T-cell (primary cell): Measurements from ENCODE around the gene KRCC1. TPM values are rescaled to one million over a fixed set of nuclear protein-coding genes. Genes with fewer than 3 reads are reported as not detected.

ENCODE experiments used
- ATAC-seq, 4 experiments: fragments of 200-7000 bp in 3 of 4; fragments of 150-1000 bp in 1 of 4; cut with Tn5 transposase; replicated peaks in 1 of 4; 1 replicate in 3 of 4; 2 replicates in 1 of 4; pipeline ENCODE4 v1.10.0; 2021; ENCODE audit warnings: moderate library complexity in 3 of 4, mild to moderate bottlenecking in 2 of 4, moderate number of reproducible peaks in 1 of 4
- CTCF ChIA-PET, 2 donors: fragments of 300-600 bp; sonication (Branson Sonifier 250); formaldehyde crosslinking; loops; one replicate each; lab custom pipeline; 2022; ENCODE audit warnings: antibody characterized with exemption in 2 of 2; lab: Charles Lee
- POLR2A ChIA-PET, 2 donors: fragments of 300-600 bp; sonication (Branson Sonifier 250); formaldehyde crosslinking; loops; one replicate each; lab custom pipeline; 2022; ENCODE audit warnings: antibody characterized with exemption in 2 of 2; lab: Charles Lee
- DNase-seq, 35 experiments: peaks; one replicate each; pipeline versions ENCODE4 v3.0.0 to v3.0.0-alpha.2; 2013 to 2023
- H3K27ac ChIP-seq: one replicate; pipeline ENCODE4 v1.5.1; 2013; ENCODE audit warnings: low read length
- H3K27me3 ChIP-seq, 2 experiments: replicated peaks in 1 of 2; 1 replicate in 1 of 2; 2 replicates in 1 of 2; pipeline versions ENCODE4 v1.6.1 to v1.7.0; 2013; ENCODE audit warnings: low read length in 1 of 2, mixed read lengths in 1 of 2; ENCODE audit not compliant: control insufficient read depth in 2 of 2, insufficient read depth in 2 of 2; ENCODE audit errors: extremely low read depth in 1 of 2
- H3K36me3 ChIP-seq, 2 donors: 1 replicate in 1 of 2; 2 replicates in 1 of 2; pipeline versions ENCODE4 v1.6.1 to v1.7.0; 2013; ENCODE audit warnings: low read length in 1 of 2; ENCODE audit not compliant: control insufficient read depth in 2 of 2, insufficient read depth in 1 of 2; ENCODE audit errors: extremely low read depth in 1 of 2
- H3K4me1 ChIP-seq, 2 experiments: 1 replicate in 1 of 2; 2 replicates in 1 of 2; pipeline versions ENCODE4 v1.6.1 to v1.7.0; 2013; ENCODE audit warnings: low read length in 2 of 2, mixed read lengths in 1 of 2; ENCODE audit not compliant: insufficient read depth in 2 of 2, control insufficient read depth in 1 of 2; ENCODE audit errors: extremely low read depth in 1 of 2
- H3K4me3 ChIP-seq, 2 donors: 1 replicate in 1 of 2; 2 replicates in 1 of 2; pipeline versions ENCODE4 v1.5.1 to v1.7.0; 2013; ENCODE audit warnings: mild to moderate bottlenecking in 2 of 2, low read length in 1 of 2, moderate library complexity in 1 of 2; ENCODE audit not compliant: control insufficient read depth in 1 of 2; ENCODE audit errors: extremely low read depth in 1 of 2
- H3K9me3 ChIP-seq: 2 replicates; pipeline ENCODE4 v1.7.0; 2013
- H3K27ac Mint-ChIP-seq, 2 donors: one replicate each; pipeline ENCODE4 v1.8.0; 2020 to 2021; ENCODE audit warnings: mild to moderate bottlenecking in 2 of 2, mixed read lengths in 2 of 2
- H3K27me3 Mint-ChIP-seq, 2 donors: one replicate each; pipeline ENCODE4 v1.8.0; 2021 to 2022; ENCODE audit warnings: mixed read lengths in 2 of 2
- H3K36me3 Mint-ChIP-seq: one replicate; pipeline ENCODE4 v1.8.0; 2021; ENCODE audit warnings: mixed read lengths
- H3K4me1 Mint-ChIP-seq, 3 donors: one replicate each; pipeline ENCODE4 v1.8.0; 2020 to 2022; ENCODE audit warnings: mixed read lengths in 3 of 3, mild to moderate bottlenecking in 1 of 3
- H3K4me3 Mint-ChIP-seq, 3 donors: one replicate each; pipeline ENCODE4 v1.8.0; 2020 to 2022; ENCODE audit warnings: mild to moderate bottlenecking in 3 of 3, mixed read lengths in 3 of 3, moderate library complexity in 3 of 3
- H3K9me3 Mint-ChIP-seq, 3 donors: one replicate each; pipeline ENCODE4 v1.8.0; 2020 to 2022; ENCODE audit warnings: mixed read lengths in 3 of 3
- WGBS: methylation state at CpG from one replicate; pipeline ENCODE4 v1.1.5; 2013; ENCODE audit warnings: missing lambda C conversion rate; ENCODE audit not compliant: insufficient coverage; 5-methylcytosine and 5-hydroxymethylcytosine counted together
- total RNA-seq, 35 experiments: library from RNA in 6 of 35; stranded (reverse) in 6 of 35; fragments of 120-200 nt in 1 of 35; gene quantifications; one replicate each; pipeline versions ENCODE4 v1.2.1 to v1.2.4 and lab custom pipeline; 2013 to 2026

Gene KRCC1
- total RNA-seq, 5 donors from 2014 or later (not counting 1 experiment from before 2014, with no cell fraction given), result 9.0 to 24.9 (median 20.7) TPM

DNA sequence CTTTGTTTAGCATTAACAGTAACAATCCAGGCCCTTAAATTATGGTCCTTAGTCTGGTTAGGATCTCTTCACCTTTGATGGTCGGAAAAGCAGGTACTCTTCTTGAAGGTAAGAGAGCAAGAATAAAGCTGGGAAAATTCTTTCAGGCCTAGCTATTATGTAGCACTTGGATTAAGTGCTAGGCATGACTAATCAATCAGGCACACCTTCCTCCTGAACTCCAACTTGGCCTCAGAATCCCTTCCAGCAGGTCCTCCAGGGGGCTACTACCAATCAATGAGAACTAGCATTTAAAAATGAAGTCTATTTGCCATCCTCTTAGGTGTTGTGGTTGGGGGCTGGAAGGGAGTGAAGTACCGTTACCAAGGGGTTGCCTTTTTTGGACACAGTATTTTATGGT, 15.8 kb upstream of the KRCC1 start:
- no CpG with 5 or more reads among the region's 2 CpGs for WGBS
- no peaks in the 10 kb centered on the region for H3K36me3 ChIP-seq
- no peaks in the 10 kb centered on the region for H3K36me3 Mint-ChIP-seq
- H3K27me3 ChIP-seq, result peaks cover 0 to 2% of the 10 kb centered on the region in 2 experiments
- no peaks in the 10 kb centered on the region for H3K27me3 Mint-ChIP-seq
- no peaks in the 10 kb centered on the region for H3K9me3 ChIP-seq
- H3K9me3 Mint-ChIP-seq, result no peaks in the 10 kb centered on the region
- POLR2A ChIA-PET, result no interaction called here
- H3K4me1 Mint-ChIP-seq, result no peaks in the 10 kb centered on the region
- H3K4me3 Mint-ChIP-seq, result no peak overlapping the region
- no peak overlapping the region for H3K27ac Mint-ChIP-seq
- no peak overlapping the region for H3K4me3 ChIP-seq
- H3K4me1 ChIP-seq, result no peaks in the 10 kb centered on the region
- ATAC-seq (no peak), DNase-seq (no peak)
- CTCF ChIA-PET, result interaction anchor here in 1 of 2 donors (0.9 kb wide), 1 partner anchor 11 kb away, joined by 4 read pairs; no protein-coding TSS in a partner anchor
- H3K27ac ChIP-seq, result no peak overlapping the region

DNA sequence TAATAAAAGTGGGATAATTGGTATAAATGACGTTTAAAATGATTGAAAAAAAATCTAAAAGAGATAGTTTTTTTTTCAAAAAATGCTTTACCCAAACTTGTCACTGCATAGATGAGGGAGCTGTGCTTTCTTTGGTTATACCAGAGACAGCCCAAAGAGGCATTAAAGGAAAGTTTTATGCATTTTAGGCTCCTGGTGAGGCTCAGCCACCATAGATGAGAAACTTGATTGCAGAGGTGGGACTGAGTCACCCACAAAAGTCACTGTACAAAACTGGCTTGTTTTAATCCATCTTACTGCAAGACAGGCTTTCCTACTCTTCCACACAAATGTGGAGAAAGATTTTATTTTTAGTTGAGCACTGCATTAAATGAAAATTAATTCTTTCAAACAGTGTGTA, 14.5 kb upstream of the KRCC1 start:
- no peaks in the 10 kb centered on the region for H3K9me3 Mint-ChIP-seq
- H3K36me3 Mint-ChIP-seq, result no peaks in the 10 kb centered on the region
- Histone ChIP-seq H3K9me3 (no peaks in the 10 kb centered on the region), H3K4me1 (no peaks in the 10 kb centered on the region), H3K36me3 (no peaks in the 10 kb centered on the region), H3K4me3 (no peak overlapping the region), H3K27me3 (peaks cover 0 to 2% of the 10 kb centered on the region in 2 experiments), H3K27ac (no peak overlapping the region)
- H3K4me3 Mint-ChIP-seq, result no peak overlapping the region
- no peak for ATAC-seq
- H3K27ac Mint-ChIP-seq, result no peak overlapping the region
- H3K27me3 Mint-ChIP-seq, result no peaks in the 10 kb centered on the region
- no peak for DNase-seq
- no CpG with 5 or more reads among the region's 1 CpG for WGBS
- CTCF ChIA-PET, result no interaction called here
- POLR2A ChIA-PET, result no interaction called here
- H3K4me1 Mint-ChIP-seq, result no peaks in the 10 kb centered on the region

DNA sequence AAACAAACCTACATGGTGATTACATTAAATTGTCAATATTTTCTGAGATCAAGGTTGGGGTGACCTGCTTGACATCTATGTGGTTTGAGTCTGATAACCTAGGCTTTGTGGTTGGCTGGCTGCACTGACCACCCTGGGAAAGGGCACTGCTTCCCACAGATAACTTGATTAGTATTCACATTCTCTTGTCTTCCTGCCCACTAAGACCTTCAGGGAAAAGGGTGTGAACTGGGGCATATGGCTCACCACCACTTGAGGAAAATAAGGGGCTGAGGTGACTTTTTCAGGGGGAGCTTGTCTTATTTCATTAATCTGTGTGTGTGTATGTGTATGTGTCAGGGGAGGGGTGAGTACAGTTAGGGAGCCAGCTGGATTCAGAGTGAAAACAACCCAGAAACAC, 13.5 kb upstream of the KRCC1 start:
- no peak overlapping the region for H3K27ac ChIP-seq
- Mint-ChIP-seq H3K4me1 (no peaks in the 10 kb centered on the region), H3K27me3 (no peaks in the 10 kb centered on the region), H3K4me3 (no peak overlapping the region), H3K36me3 (no peaks in the 10 kb centered on the region), H3K9me3 (no peaks in the 10 kb centered on the region), H3K27ac (no peak overlapping the region)
- no peak overlapping the region for H3K4me3 ChIP-seq
- H3K36me3 ChIP-seq, result no peaks in the 10 kb centered on the region
- POLR2A ChIA-PET, result no interaction called here
- peaks cover 0 to 2% of the 10 kb centered on the region in 2 experiments for H3K27me3 ChIP-seq
- DNase-seq, result no peak
- no peak for ATAC-seq
- H3K9me3 ChIP-seq, result no peaks in the 10 kb centered on the region
- H3K4me1 ChIP-seq, result no peaks in the 10 kb centered on the region
- CTCF ChIA-PET, result interaction anchor here (0.6 to 0.9 kb wide), 3 partner anchors 9 to 1283 kb away, joined by 3 to 6 read pairs (median 3); no protein-coding TSS in a partner anchor

DNA sequence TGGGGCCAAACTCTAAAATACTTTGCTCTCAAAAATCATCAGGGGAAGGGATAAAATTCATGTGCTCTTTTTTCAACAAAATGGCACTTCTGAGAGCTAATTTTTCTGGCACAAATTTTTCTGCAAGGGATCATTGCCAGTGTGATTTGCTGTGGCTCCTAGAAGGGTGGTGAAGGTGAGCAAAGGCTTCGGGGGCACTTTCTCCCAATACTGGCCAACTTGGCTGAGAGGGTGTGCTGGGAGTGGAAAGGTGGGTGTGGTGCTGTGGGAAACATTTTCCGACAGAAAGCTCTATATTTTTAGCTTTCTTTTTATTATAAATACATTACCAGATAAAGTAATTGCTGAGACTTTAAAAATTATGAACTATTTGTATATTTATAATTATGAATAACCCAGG, 12.5 kb upstream of the KRCC1 start:
- Mint-ChIP-seq H3K9me3 (no peaks in the 10 kb centered on the region), H3K36me3 (no peaks in the 10 kb centered on the region), H3K27me3 (no peaks in the 10 kb centered on the region), H3K27ac (no peak overlapping the region), H3K4me3 (no peak overlapping the region), H3K4me1 (no peaks in the 10 kb centered on the region)
- ChIA-PET POLR2A (no interaction called here), CTCF (interaction anchor here (0.7 to 0.9 kb wide), 2 partner anchors 8 to 133 kb away, joined by 3 to 4 read pairs; no protein-coding TSS in a partner anchor)
- Histone ChIP-seq H3K4me1 (no peaks in the 10 kb centered on the region), H3K4me3 (no peak overlapping the region), H3K36me3 (no peaks in the 10 kb centered on the region), H3K27me3 (peaks cover 0 to 2% of the 10 kb centered on the region in 2 experiments), H3K9me3 (no peaks in the 10 kb centered on the region), H3K27ac (no peak overlapping the region)
- no CpG with 5 or more reads among the region's 2 CpGs for WGBS
- DNase-seq, result no peak
- no peak for ATAC-seq

DNA sequence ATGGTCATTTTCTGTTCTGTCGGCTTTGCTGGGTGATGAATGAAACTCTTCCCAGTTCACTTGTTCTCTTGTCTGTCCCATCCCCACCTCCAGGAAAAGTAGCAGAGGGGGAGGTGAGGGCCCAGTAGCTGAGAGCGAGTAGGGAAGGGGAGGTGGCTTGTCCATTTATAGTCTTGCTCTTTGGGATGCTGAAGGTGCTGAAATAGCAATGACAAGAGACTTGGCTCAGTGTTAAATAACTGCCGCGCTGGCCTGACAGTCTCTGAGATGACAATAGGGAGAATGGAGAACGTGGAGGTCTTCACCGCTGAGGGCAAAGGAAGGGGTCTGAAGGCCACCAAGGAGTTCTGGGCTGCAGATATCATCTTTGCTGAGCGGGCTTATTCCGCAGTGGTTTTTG, 12.0 kb upstream of the KRCC1 start, which contains the start of gene SMYD1:
Gene SMYD1, plus strand, starts transcription at position 228 of the 400 bp plus-strand sequence. Its CDS starts 40 bp downstream, at position 268.
- Histone ChIP-seq H3K36me3 (no peaks in the 10 kb centered on the region), H3K4me1 (no peaks in the 10 kb centered on the region), H3K9me3 (no peaks in the 10 kb centered on the region), H3K27ac (no peak within 1 kb of the TSS), H3K4me3 (no peak within 1 kb of the TSS), H3K27me3 (peaks cover 0 to 2% of the 10 kb centered on the region in 2 experiments)
- no peak for ATAC-seq
- no peak for DNase-seq
- no peak within 1 kb of the TSS for H3K4me3 Mint-ChIP-seq
- H3K27me3 Mint-ChIP-seq, result no peaks in the 10 kb centered on the region
- CTCF ChIA-PET, result no interaction called here
- no peaks in the 10 kb centered on the region for H3K36me3 Mint-ChIP-seq
- H3K4me1 Mint-ChIP-seq, result no peaks in the 10 kb centered on the region
- 89% methylated on average over 4 of the region's 8 CpGs for WGBS
- H3K27ac Mint-ChIP-seq, result no peak within 1 kb of the TSS
- H3K9me3 Mint-ChIP-seq, result no peaks in the 10 kb centered on the region
- POLR2A ChIA-PET, result no interaction called here

DNA sequence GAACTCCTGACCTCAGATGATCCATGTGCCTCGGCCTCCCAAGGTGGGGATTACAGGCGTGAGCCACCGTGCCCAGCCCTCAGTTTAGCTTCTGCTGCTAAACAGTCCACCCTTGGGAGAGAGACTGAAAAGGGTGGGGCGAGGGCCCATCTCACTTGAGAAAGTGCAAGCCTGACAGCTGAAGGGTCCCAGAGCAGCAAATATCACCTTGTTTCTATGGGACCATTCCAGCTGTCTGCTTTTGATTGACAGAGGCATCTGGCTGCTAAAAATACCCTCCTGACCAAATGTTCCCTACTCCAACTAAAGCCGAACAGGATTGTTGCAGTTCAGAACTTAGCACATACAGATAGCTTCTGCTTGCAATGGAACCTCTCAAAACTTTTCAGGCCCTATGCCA, 11.6 kb upstream of the KRCC1 start:
- ChIA-PET CTCF (no interaction called here), POLR2A (no interaction called here)

DNA sequence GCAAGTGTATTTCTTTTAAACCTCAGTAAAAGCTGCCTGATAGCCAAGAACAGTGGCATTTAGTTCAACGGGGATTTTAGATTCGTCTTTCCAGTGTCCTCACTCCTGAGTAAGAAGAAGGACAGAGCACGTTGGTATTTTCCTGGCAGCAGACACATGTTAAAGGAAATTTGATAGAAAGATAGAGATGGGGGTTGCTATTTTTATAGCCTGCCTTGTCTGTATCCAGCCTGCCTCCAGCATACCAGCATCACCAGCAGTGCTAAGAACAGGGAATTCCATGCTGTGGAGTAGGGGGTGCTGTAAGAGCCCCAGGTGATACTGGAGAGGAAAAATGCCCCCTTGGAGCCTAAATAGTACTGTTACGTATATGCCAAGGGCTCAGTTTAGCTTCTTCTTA, 11.0 kb upstream of the KRCC1 start:
- Histone ChIP-seq H3K4me3 (no peak overlapping the region), H3K27me3 (peaks cover 0 to 2% of the 10 kb centered on the region in 2 experiments), H3K27ac (no peak overlapping the region), H3K36me3 (no peaks in the 10 kb centered on the region), H3K4me1 (no peaks in the 10 kb centered on the region), H3K9me3 (no peaks in the 10 kb centered on the region)
- ATAC-seq, result no peak
- no peak for DNase-seq
- Mint-ChIP-seq H3K36me3 (no peaks in the 10 kb centered on the region), H3K4me1 (no peaks in the 10 kb centered on the region), H3K27me3 (no peaks in the 10 kb centered on the region), H3K27ac (no peak overlapping the region), H3K4me3 (no peak overlapping the region), H3K9me3 (no peaks in the 10 kb centered on the region)
- CTCF ChIA-PET, result interaction anchor here in 1 of 2 donors (0.6 kb wide), 1 partner anchor 1845 kb away, joined by 3 read pairs; no protein-coding TSS in a partner anchor
- 96% methylated on average over 3 of the region's 4 CpGs for WGBS
- POLR2A ChIA-PET, result no interaction called here

More for the DNA sequence above, 11.6 kb upstream of the KRCC1 start:
- Histone ChIP-seq H3K27ac (no peak overlapping the region), H3K4me3 (no peak overlapping the region), H3K27me3 (peaks cover 0 to 2% of the 10 kb centered on the region in 2 experiments), H3K36me3 (no peaks in the 10 kb centered on the region), H3K9me3 (no peaks in the 10 kb centered on the region), H3K4me1 (no peaks in the 10 kb centered on the region)
- no peak overlapping the region for H3K4me3 Mint-ChIP-seq
- no peak for DNase-seq
- H3K9me3 Mint-ChIP-seq, result no peaks in the 10 kb centered on the region
- H3K4me1 Mint-ChIP-seq, result no peaks in the 10 kb centered on the region
- H3K36me3 Mint-ChIP-seq, result no peaks in the 10 kb centered on the region
- no peak for ATAC-seq
- WGBS, result 90% methylated on average over 4 of the region's 5 CpGs
- no peak overlapping the region for H3K27ac Mint-ChIP-seq
- no peaks in the 10 kb centered on the region for H3K27me3 Mint-ChIP-seq
